Measurements from ENCODE around the gene MAP2K5.

The MAP2K5 gene

DNA sequence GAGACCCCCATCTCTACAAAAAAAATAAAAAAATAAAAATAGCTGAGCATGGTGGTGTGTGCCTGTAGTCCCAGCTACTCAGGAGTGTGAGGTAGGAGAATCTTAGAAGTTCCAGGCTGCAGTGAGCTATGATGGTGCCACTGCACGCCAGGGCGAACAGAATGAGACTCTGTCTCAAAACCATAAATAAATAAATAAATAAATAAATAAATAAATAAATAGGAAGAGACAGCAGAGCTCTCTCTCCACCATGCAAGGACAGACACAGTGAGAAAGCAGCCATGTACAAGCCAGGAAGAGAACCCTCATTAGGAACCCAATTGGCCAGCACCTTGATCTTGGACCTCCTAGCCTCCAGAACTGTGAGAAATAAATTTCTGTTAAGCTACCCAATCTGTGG is 26.9 kb upstream of the MAP2K5 start:
- DNase-seq (ENCODE audit: extremely low read depth, insufficient read length), result no peak
- no peak overlapping the region for H3K4me3 ChIP-seq (replicated peaks; ENCODE audit: low read depth, low read length)
- H3K27me3 ChIP-seq (replicated peaks; ENCODE audit: control insufficient read depth, insufficient read depth, low read length), result no peaks in the 10 kb centered on the region
- H3K36me3 ChIP-seq (ENCODE audit: control insufficient read depth, insufficient read depth, low read length), result no peaks in the 10 kb centered on the region; the same call in 1 of the 2 replicates
- TF ChIP-seq, protein P1, sequence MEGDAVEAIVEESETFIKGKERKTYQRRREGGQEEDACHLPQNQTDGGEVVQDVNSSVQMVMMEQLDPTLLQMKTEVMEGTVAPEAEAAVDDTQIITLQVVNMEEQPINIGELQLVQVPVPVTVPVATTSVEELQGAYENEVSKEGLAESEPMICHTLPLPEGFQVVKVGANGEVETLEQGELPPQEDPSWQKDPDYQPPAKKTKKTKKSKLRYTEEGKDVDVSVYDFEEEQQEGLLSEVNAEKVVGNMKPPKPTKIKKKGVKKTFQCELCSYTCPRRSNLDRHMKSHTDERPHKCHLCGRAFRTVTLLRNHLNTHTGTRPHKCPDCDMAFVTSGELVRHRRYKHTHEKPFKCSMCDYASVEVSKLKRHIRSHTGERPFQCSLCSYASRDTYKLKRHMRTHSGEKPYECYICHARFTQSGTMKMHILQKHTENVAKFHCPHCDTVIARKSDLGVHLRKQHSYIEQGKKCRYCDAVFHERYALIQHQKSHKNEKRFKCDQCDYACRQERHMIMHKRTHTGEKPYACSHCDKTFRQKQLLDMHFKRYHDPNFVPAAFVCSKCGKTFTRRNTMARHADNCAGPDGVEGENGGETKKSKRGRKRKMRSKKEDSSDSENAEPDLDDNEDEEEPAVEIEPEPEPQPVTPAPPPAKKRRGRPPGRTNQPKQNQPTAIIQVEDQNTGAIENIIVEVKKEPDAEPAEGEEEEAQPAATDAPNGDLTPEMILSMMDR (IDR thresholded peaks at IDR 0.05; ENCODE audit: insufficient read depth, low read length, poor library complexity, severe bottlenecking), result no peak

DNA sequence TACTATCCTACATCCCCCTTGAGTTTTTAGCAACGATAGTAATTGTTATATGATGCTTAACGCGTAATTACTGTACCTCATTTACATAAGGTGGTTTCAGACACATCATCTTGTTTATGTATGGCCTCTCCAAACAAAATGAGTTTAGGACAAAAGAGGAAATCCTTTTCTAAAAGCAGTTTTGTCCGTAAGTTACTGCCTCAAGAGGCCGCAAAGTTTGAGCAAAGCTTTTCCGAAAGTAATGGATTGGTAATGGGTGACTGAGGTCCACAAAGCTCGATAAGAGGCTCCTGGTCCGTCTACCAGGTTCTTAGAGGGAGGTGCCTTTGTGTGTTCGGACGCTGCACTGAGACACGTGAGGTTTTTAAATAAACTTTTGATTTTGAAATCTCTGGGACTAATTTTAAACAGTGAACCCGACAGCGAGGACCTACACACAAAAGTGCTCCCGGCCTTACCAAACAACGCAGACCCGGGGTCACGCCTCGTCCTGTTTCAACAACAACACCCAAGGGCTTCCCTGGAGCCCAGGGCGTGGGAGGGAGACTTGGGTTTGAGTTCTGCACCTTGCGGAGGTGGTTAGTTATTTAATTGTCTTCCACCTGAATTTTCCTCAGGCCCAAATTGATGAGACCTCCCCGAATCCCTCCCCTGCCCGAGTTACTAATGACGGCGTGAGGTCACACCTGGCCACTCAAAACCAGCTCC is 22.0 kb upstream of the MAP2K5 start:
- TF ChIP-seq, protein P1 (IDR thresholded peaks at IDR 0.05; ENCODE audit: insufficient read depth, low read length, poor library complexity, severe bottlenecking), result no peak
- Histone ChIP-seq H3K27me3 (replicated peaks; ENCODE audit: control insufficient read depth, insufficient read depth, low read length) (no peaks in the 10 kb centered on the region), H3K36me3 (ENCODE audit: control insufficient read depth, insufficient read depth, low read length) (no peaks in the 10 kb centered on the region), H3K4me3 (replicated peaks; ENCODE audit: low read depth, low read length) (peak overlapping the region; percentile 72)
- no peak for DNase-seq (ENCODE audit: extremely low read depth, insufficient read length)

DNA sequence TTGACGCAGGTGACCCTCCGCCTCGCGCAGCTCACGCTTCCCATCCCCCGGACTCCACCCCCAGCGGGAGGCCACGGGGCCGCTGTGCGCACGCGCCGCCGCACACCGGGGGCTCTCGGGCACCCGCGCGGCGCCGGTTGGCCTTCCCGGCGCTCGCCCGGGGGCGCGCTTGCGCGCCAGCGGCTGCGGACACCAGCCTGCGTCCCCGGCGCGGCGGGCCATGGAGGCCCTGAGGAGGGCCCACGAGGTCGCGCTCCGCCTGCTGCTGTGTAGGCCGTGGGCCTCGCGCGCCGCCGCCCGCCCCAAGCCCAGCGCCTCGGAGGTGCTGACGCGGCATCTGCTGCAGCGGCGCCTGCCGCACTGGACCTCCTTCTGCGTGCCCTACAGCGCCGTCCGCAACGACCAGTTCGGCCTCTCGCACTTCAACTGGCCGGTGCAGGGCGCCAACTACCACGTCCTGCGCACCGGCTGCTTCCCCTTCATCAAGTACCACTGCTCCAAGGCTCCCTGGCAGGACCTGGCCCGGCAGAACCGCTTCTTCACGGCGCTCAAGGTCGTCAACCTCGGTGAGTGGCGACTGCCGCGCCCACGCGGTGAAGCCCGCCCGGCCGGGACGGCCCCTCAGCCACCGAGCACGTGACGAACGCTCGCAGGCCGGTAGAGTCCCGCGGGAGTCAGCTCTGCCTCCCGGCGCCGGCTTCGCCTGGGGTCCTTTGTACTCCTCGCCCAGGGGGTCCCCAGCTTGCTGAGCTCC is 21.3 kb upstream of the MAP2K5 start, which contains the start of gene C15orf61:
TSS of gene C15orf61 (plus strand) at position 103 of the 754 bp plus-strand sequence. CDS start at position 221, 118 bp downstream.
- peak within 1 kb of the TSS; percentile 92 for H3K4me3 ChIP-seq (replicated peaks; ENCODE audit: low read depth, low read length)
- TF ChIP-seq, protein P1 (IDR thresholded peaks at IDR 0.05; ENCODE audit: insufficient read depth, low read length, poor library complexity, severe bottlenecking), result no peak
- H3K27me3 ChIP-seq (replicated peaks; ENCODE audit: control insufficient read depth, insufficient read depth, low read length), result no peaks in the 10 kb centered on the region
- H3K36me3 ChIP-seq (ENCODE audit: control insufficient read depth, insufficient read depth, low read length), result no peaks in the 10 kb centered on the region
- DNase-seq (ENCODE audit: extremely low read depth, insufficient read length), result peak; percentile 94

DNA sequence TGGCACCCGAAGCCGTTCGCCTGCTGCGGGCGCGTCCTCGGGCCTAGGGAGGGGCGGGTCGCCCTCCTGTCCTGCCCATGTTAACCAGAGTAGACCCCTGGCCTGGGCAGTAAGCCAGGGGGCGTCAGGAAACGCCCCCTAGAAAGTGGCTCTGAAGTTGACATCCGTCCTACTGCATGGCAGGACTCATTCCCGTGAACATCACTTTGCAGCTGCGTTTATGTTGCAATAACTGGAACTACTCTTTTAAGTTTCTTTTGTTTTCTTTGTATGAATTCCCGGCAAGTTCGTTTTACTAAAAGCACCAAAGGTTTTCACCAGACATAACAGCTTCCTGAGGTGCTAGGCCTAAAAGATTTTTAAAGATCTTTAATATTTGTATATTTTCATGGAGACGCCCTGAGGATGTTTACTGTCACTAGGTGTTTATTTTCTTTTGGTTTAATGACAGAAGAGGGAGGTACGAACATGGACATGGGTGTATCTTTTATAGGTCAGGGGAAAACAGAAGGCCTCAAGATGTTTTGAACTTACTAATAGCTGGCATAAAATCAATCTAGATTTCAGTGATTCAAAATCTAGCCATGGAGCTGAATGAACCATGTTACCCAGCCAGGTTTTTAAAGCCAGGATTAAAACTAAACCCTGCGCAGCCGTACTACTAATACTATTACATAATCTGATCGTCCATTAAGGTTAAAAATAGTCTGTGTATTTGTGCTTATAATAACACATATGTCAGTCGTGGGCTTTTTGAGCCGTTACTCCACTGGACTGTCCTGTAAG is 20.5 kb upstream of the MAP2K5 start:
- Histone ChIP-seq H3K36me3 (ENCODE audit: control insufficient read depth, insufficient read depth, low read length) (no peaks in the 10 kb centered on the region), H3K27me3 (replicated peaks; ENCODE audit: control insufficient read depth, insufficient read depth, low read length) (no peaks in the 10 kb centered on the region), H3K4me3 (replicated peaks; ENCODE audit: low read depth, low read length) (peak overlapping the region; percentile 92)
- TF ChIP-seq, protein P1 (IDR thresholded peaks at IDR 0.05; ENCODE audit: insufficient read depth, low read length, poor library complexity, severe bottlenecking), result no peak
- DNase-seq (ENCODE audit: extremely low read depth, insufficient read length), result no peak

DNA sequence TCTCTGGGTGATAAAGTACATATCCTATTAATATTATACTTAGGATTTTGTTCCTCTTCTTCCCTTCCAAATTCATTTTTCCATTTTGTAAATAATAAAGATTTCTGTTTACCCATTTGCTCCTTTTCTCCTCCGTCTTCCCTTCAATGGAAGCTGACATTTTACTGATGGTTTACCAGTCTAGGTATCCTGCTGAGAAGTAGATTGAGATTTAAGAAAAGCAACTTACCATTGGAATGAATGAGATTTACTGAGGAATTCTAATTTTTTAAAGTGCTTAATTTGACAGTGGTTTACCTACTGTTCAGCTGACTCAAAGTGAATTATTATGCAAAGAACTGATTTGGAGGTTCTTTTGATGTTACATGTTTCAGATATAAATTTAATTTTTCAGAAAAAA is 19.2 kb upstream of the MAP2K5 start:
- TF ChIP-seq, protein P1 (IDR thresholded peaks at IDR 0.05; ENCODE audit: insufficient read depth, low read length, poor library complexity, severe bottlenecking), result no peak

More for the DNA sequence above, 19.2 kb upstream of the MAP2K5 start:
- H3K36me3 ChIP-seq (ENCODE audit: control insufficient read depth, insufficient read depth, low read length), result no peaks in the 10 kb centered on the region
- H3K27me3 ChIP-seq (replicated peaks; ENCODE audit: control insufficient read depth, insufficient read depth, low read length), result no peaks in the 10 kb centered on the region
- DNase-seq (ENCODE audit: extremely low read depth, insufficient read length), result no peak
- peak overlapping the region; percentile 11 for H3K4me3 ChIP-seq (replicated peaks; ENCODE audit: low read depth, low read length)
